Epithelial cell of prostate (primary cell): ENCODE results near the gene TBL1Y.
"Not testable (repeated sequence)": the region's sequence is repeated elsewhere in the genome, so short reads cannot be mapped to it uniquely, and the experiment has no call there.

Experiments used
- DNase-seq: peaks from one replicate; pipeline ENCODE4 v3.0.0-alpha.2; 2011; ENCODE audit warnings: low read depth, low spot score
- H3K27ac ChIP-seq: fragments of 450-650 bp; 2 replicates; pipeline ENCODE4 v1.5.1; 2017; ENCODE audit warnings: mild to moderate bottlenecking

The TBL1Y gene

GRCh38 chrY:6910372-6911252, at the start of gene TBL1Y:
TBL1Y (plus strand) TSS chrY:6910697; CDS start chrY:7025085, 114,388 bp downstream.
- DNase-seq = no peak

GRCh38 chrY:6894496-6894895, 16.0 kb upstream of the TBL1Y start:
- no peak for DNase-seq
- no peak overlapping the region for H3K27ac ChIP-seq

More at GRCh38 chrY:6910372-6911252, at the start of gene TBL1Y:
- H3K27ac ChIP-seq = peak within 1 kb of the TSS; percentile 77

- no peak for DNase-seq
- H3K27ac ChIP-seq = no peak overlapping the region
These were observed 15.3 kb upstream of the TBL1Y start for GRCh38 chrY:6895236-6895635.

GRCh38 chrY:6902116-6902515, 8.4 kb upstream of the TBL1Y start:
- DNase-seq = peak; percentile 37

GRCh38 chrY:6907591-6907990, 2.9 kb upstream of the TBL1Y start:
- H3K27ac ChIP-seq = peak overlapping the region; percentile 77
- DNase-seq = no peak

More at GRCh38 chrY:6902116-6902515, 8.4 kb upstream of the TBL1Y start:
- peak overlapping the region; percentile 61 for H3K27ac ChIP-seq

GRCh38 chrY:6908021-6908420, 2.5 kb upstream of the TBL1Y start:
- DNase-seq = not testable (repeated sequence)
- peak overlapping the region; percentile 77 for H3K27ac ChIP-seq

- no peak for DNase-seq
These were observed 1.4 kb upstream of the TBL1Y start for GRCh38 chrY:6909118-6909521.

GRCh38 chrY:6909856-6910255, 641 bp upstream of the TBL1Y start:
- H3K27ac ChIP-seq = peak overlapping the region; percentile 77
- DNase-seq = no peak

More at GRCh38 chrY:6909118-6909521, 1.4 kb upstream of the TBL1Y start:
- H3K27ac ChIP-seq = peak overlapping the region; percentile 77

- DNase-seq = no peak
- peak within 1 kb of the TSS; percentile 77 for H3K27ac ChIP-seq
These were observed 870 bp downstream of the TBL1Y start, which contains the start of gene AMELY for GRCh38 chrY:6911253-6911881. AMELY (minus strand) TSS chrY:6911752; CDS start chrY:6872608, 39,144 bp downstream.

- DNase-seq = no peak
These were observed 2.9 kb downstream of the TBL1Y start for GRCh38 chrY:6913362-6913761.

GRCh38 chrY:6921061-6921460, 10.6 kb downstream of the TBL1Y start:
- DNase-seq = no peak
- no peak overlapping the region for H3K27ac ChIP-seq

More at GRCh38 chrY:6913362-6913761, 2.9 kb downstream of the TBL1Y start:
- no peak overlapping the region for H3K27ac ChIP-seq

GRCh38 chrY:6928265-6928664, 17.8 kb downstream of the TBL1Y start:
- no peak for DNase-seq
- no peak overlapping the region for H3K27ac ChIP-seq

GRCh38 chrY:6929237-6929636, 18.7 kb downstream of the TBL1Y start:
- DNase-seq = no peak

GRCh38 chrY:6931779-6932396, 21.4 kb downstream of the TBL1Y start:
- no peak overlapping the region for H3K27ac ChIP-seq
- no peak for DNase-seq

More at GRCh38 chrY:6929237-6929636, 18.7 kb downstream of the TBL1Y start:
- H3K27ac ChIP-seq = no peak overlapping the region

- H3K27ac ChIP-seq = no peak overlapping the region
- DNase-seq = no peak
These were observed 25.0 kb downstream of the TBL1Y start for GRCh38 chrY:6935497-6935896.

- no peak overlapping the region for H3K27ac ChIP-seq
- DNase-seq = no peak
These were observed 37.2 kb downstream of the TBL1Y start for GRCh38 chrY:6947695-6948094.

GRCh38 chrY:6948378-6948777, 37.9 kb downstream of the TBL1Y start:
- DNase-seq = no peak
- H3K27ac ChIP-seq = no peak overlapping the region

GRCh38 chrY:6949947-6950346, 39.5 kb downstream of the TBL1Y start:
- no peak for DNase-seq
- H3K27ac ChIP-seq = no peak overlapping the region

- DNase-seq = no peak
These were observed 54.2 kb downstream of the TBL1Y start for GRCh38 chrY:6964732-6965131.

GRCh38 chrY:6966521-6966920, 56.0 kb downstream of the TBL1Y start:
- H3K27ac ChIP-seq = no peak overlapping the region
- peak; percentile 33 for DNase-seq

More at GRCh38 chrY:6964732-6965131, 54.2 kb downstream of the TBL1Y start:
- no peak overlapping the region for H3K27ac ChIP-seq

- no peak overlapping the region for H3K27ac ChIP-seq
- no peak for DNase-seq
These were observed 57.2 kb downstream of the TBL1Y start for GRCh38 chrY:6967736-6968135.
